ENCODE results near the gene ATOH8.

ATOH8 gene

DNA sequence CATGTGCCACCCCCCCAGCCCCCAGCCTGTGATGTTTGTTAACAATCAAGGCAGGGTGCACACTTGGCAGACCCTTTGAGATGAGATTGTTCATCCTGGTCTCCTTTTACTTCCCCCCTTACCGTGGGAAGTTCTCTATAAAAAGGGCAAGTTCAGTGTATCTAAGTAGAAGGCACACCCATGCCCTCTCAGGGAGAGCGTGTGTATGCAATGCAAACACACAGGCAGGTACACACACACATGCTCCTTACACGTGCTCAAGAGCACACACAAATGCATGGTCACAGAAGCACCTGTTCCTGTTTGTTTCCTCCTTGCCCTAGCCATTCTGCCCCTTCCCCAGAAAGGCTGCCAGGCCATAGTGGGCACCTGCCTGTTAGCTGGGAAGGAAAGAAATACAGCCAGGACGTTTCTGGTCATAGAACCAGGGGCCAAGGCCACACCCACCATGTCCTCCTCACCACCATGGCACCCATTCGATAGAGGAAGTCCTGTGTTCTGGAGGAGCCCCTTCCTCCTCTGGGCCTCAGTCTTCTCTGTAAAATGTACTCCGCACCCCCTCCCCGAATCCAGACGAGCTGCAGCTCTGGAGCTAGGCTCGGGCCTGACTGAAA, 3.1 kb downstream of the ATOH8 start:
- no peak for DNase-seq

DNA sequence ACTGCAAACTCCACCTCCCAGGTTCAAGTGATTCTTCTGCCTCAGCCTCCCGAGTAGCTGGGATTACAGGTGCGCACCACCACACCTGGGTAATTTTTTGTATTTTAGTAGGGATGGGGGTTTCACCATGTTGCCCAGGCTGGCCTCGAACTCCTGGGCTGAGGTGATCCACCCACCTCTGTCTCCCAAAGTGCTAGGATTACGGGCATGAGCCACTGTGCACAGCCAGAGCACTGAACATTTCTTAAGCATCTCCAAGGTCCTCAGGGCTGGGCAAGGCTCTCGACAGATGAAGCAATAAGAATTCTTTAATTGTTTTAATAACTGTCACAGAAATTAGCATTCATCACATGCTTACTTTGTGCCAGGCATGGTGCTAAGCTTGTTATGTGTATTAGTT, 4.1 kb downstream of the ATOH8 start:
- DNase-seq: no peak

DNA sequence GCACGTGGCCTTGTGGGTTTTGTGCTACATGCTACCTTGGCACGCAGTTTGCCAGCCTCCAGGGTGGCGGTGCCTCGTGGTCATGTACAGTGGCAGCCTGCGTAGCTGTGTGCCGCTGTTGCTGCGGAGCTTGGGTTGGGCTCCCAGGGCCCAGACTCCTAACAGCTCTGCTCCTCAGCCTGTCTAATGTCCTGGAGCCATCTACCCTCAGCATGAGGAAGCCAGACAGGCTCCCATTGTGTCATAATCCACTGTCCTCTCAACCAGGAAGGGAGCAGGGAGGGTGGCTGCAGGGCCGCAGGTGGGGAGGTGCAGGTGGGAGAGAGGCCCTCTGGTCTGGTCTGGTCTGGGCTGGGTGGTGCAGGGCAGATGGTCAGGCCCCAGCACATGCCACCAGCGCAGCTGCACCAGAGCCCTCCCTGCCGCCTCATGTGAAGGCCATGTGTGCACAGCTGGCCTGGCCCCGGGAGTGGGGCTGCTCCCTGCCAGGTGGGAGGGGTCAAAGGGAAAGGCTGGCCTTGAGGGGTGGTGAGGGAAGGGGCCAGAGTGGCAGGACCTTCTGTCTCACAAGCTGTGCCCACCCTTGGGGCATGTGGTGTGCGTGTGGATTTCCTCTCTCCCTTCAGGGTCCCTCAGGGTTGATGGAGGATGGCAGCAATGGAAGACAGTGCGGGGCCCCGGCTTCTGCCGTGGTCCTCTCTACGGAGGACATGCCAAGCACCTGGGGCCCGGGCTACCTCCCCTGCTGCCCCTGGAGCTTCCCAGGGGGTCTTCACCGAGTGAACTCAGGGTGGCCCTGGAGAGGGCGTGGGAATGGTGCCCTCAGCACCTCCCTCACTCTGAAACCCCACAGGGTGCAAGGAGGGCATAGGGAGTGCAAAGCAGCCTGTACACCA, 4.8 kb downstream of the ATOH8 start:
- DNase-seq: peak; percentile 37

DNA sequence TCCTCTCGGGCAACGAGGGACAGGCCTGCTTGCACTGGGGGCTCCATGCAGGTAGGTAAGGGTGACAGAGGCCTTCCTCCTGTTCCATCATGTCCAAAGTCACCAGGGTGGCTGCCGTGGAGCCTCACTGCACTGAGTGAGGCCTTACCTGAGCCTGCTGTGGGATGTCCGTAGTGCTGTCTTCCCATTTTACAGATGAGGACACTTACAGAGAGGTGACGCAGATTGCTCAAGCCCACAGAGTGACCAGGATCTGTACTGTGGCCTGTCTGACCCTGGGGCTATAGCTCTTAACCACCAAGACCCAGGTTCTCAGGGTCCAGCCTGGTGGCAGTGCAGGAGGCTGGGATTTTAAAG, 5.4 kb downstream of the ATOH8 start:
- DNase-seq: no peak

DNA sequence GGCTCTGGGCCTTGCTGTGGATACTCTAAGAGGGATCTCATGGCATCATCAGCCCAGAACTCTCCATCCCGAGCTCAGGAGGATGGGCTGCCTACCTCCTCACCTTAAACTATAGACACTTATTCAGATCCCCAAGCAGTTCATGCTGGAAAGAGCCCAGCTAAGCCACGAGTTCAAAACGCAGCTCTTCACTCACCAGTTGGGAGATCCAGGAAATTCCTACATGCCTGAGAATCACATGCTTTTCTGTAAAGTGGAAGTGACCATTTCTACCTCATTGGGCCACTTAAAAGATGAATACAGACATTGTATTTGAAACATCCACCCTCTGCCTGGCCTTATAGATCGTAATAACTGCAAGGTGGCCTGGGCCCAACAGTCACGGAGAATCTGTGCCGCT, 6.6 kb downstream of the ATOH8 start:
- DNase-seq: no peak

DNA sequence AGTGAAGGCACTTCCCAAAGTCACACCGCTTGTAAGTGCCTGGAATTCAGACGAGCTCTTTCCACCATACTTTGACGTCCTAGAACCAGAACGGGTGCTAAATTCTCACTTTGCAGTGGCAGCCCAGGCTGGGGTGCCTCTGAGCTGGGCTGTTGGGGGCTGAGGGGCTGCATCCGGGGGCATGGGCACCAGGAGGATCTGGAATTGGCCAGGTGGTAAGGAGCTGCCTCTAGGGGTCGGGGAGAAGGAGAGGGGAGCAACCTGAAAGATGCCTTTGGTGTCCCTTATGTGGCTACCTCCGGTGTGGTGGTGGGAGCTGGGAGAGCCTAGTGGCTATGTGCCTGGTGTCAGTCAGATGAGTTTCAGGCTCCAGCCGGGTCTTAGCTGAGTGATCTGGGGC, 7.1 kb downstream of the ATOH8 start:
- no peak for DNase-seq

DNA sequence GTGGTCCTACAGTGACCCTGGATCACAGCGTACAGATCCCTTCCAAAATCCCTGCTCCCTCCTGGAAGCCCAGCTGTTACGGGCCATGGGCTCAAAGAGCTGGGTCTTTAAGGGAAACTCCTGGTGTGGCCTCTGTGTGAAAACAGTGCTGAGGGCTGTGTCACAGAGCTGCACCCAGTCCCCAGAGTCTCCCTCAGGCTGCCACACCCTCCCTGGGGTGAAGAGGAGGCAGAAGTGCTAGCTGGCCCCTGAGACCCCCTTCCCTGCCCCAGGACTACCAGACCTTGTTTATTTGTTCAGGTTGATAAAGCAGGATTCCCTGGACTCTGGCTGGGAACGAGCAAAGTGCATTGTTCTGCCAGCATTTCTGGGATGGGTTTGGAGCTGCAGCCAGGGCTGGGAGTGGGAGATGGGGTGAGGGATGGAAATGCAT, 7.7 kb downstream of the ATOH8 start:
- no peak for DNase-seq

DNA sequence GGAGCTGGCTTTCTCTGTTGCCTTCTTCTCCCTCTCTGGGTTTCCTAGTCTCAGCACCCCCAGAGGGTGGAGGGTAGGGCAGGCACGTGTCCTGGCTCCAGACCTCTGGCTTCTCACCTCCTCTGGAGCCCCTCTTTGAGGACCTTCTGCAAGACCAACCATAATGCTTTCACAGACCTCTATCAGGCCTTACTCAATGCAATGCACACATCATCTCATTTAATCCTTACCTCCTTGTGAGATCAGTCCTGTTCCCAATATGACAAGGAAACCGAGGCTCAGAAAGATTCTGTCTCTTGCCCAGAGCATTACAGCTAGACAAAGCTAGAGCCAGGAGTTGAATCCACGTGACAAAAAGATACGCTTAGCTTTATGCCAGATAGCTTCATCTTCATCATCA, 8.2 kb downstream of the ATOH8 start:
- DNase-seq: no peak

DNA sequence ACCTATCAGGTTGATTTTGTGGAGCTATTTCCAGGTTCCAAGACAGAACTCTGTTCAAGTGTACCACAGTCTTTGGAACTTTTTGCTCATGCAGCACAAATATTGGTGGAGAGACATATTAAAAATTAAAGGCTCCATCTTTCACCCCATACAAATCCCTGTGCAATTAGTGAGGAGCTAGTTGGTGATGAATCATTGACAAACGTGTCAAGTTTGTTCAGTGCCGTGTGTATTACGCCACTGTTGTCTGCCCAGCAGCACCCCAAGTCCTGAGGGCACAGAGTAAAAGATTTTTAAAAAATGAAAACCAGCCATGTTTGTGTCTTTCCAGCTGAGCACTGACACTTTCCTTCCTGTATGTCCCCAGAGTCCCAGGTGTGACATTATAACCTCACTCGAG, 9.3 kb downstream of the ATOH8 start:
- no peak for DNase-seq

DNA sequence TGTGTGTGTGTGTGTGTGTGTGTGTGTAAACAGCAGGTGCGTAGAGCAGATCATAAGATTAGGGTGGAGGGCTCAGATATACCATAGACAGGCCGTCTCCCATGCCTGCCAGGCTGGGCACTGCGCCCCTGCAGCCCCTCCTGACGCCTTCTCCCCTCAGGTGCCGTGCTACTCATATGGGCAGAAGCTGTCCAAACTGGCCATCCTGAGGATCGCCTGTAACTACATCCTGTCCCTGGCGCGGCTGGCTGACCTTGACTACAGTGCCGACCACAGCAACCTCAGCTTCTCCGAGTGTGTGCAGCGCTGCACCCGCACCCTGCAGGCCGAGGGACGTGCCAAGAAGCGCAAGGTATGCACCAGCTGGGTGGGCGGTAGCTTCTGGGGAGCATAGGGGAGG, 10.0 kb downstream of the ATOH8 start:
- DNase-seq: no peak

DNA sequence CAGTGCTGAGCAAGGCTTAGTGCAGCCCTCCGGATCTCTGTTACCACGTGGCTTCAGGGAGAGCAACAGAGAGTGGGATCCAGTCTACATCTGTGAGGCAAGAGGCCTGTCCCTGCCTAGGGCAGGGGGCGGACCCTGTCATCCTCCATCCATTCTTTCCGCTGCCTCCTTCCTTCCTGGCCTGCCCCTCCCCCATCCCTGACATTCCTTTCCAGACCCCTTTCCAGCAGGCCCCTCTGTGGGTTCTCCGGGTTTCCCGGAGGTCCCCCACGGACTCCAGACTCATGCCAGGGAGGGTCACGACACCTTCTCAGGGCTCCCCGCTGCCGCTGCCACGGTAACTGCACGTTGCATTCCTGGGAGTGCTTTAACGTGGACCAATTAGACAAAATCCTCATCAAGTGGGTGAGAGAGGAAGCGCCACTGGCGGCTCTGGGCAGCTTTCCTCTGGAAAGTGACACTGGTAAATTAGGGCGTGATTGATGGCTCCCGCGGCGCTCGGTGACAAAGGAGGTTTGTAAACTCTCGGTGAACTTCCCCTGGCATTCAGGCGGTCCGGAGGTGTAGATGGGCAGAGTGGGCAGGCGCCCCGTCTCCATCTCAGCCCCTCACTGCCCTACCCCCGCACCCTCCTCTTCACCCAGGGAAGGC, 11.4 kb downstream of the ATOH8 start:
- no peak for DNase-seq

DNA sequence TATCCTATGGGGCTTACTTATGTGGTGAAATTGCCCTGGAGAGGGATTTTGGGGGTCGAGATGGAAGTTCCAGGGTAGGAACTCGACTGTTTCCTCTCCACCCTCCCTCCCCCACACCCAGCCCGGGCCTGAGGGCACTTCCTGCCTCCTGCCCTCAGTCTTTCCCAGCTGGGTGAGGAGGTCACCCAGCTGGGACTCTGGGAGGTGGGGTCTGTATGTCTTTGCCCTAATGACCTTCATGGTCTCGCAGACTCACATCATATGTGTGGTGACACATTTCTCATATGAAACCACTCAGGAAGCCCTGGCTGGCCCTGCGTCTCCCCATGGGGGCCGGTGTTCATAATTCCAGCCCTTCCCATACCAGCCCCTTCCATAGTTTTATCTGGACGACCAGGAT, 12.4 kb downstream of the ATOH8 start:
- no peak for DNase-seq

DNA sequence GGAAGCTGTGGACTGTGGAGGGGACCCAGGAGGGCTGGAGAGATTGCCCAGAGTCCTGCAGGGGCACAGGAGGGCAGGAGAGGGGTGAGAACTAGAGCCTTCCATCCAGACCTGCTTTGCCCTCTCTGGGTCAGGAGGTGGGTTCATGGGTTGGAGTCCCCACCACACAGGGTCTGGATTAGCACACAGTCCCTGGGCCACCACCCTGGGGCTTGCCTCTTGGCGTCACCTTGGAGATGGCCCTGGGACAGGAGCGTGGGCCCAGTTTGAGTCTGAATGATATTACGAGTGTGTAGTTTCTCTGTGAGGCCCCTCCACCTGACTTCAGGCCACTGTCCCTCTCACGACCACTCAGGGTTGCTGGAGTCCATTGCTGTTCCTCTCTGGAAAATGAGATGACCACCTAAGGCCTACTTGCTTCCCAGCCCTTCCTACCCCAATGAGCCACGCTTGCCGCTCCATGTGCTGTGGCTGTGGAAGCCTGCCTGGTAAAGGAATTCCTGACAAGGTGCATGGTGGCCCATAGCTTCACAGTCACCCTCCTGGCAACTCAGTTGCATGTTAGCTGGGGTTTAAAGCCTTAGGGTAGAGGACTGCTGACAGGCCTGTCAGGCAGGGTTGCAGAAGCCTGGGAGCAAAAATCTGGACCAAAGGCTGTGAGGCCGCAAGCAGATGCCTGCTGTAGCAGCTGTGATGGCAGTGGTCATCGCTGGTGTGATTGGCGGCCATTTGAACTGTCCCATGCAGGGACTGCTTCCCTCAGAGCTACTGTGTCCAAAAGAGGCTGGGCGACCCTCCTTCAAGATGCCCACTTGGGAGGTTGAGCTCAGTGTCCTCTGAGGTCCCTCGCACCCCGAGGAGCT, 14.2 kb downstream of the ATOH8 start:
- DNase-seq: no peak

DNA sequence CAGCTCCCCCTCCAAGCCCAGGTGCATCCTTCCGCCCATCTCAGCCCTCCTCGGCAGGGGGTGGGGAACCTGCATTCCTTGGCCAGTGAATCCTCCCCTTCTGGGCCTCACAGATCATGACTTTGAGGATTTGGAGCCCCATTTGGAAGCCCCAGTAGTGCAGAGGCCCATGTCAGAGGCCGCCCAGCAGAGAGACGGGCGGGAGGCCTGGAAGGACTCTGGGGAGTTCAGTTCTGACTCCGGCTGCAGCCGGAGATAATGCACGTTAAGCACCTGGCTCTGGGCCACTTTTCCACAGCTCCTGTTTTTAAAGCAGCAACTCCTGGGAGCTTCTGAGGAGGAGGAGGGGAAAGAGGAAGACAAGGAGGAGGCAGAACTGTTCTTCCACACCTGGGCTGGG, 14.9 kb downstream of the ATOH8 start:
- DNase-seq: peak; percentile 40

DNA sequence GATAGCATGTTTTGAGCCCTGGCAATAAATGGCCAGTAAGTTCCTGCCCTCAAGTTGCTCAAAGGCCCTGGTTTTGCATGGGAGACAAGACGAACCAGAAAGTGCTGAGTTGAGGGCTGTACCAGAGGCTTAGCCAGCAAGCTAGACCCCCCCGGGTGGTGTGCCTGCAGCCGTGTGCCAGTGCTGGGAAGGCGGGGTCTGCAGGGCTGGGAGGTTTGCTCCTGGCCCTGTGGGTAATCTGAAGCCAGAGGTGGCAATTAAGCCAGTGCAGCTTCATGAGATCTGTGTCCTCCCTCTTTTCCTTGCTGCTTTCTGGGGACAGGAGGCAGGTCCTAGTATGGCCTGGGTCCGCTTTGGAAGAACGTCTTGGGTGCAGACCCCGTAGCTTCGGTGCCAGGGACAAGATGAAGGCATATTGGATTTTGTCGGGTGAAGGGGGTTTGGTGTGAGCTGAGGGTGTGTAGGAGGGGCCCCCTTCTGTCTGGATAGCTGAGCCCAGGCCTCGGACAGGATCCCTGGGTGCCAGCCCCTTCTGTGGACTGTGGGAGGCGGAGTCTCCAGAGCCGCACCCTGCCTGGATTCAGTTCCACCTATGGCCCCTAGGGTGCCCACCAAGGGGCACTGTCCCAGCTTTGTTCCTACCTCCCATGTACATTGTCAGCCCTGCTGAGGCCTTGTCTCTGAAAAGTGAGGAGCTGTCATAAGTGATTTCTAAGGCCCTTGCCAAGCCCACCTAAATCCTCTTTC, 15.6 kb downstream of the ATOH8 start:
- peak; percentile 58 for DNase-seq

DNA sequence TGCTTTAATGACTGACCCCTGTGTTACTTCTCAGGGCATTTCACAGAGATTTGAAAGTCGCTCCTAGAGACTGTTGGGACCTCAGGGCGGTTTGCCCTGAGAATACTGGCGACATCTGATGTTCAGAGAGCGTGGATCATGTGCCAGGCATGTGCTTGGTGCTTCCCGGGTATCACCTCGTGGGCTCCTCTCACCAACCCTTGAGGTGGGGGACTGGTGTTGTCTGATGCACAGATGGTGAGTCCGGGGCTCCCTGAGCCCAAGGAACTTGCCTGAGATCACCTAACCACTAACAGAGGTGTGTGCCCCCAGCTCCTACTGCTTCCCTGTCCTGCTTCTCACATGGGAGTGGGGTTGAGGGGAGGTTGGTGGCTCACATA, 16.2 kb downstream of the ATOH8 start:
- DNase-seq: peak; percentile 48

DNA sequence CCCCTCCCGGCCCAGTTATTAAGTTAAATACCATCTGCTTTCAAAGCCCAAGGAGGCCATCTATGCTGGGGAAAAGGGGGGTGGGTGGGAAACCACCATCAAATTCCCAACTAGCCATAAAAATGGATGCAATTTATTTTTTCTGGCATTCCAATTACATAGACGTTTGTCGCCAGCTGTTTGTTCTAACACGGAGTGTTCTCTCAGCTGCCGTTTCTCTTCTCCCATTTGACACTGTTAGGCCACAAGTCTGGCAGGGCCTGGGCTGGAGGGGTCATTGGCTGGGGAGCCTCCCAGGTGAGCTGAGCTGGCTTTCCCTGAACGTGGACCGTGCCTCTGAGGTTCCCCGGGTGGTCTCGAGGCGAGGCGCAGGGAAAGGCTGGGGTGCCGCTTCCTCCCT, 16.6 kb downstream of the ATOH8 start:
- DNase-seq: peak; percentile 43

DNA sequence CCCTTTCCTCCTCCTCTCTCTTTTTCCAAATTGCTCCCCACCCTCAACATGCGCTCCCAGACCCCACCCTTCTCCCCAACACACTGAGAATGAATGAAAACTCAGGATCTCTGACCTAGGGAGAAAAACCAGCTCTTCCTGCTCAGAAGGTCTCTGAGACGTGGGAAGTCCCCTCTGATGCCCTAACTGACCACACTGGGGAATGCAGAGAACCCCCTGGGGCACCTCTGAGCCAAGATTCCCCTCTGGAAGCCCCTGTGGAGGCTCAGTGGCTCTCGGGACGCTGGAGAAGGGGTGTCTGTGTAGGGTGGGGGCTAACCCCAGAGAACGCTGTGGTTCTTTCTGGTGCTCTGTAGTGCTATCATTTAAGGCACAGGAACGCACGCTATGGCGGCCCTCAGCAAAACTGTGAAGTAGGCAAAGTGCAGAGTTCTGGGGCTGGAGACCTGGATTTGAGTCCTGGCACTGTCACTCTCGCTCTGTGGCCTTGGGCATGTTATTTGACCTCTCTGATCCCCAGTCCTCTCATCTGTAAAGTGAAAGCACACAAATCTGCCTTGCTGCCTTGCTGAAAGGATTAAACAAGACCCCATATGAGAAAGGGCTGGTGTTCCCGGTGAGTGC, 17.1 kb downstream of the ATOH8 start:
- no peak for DNase-seq

DNA sequence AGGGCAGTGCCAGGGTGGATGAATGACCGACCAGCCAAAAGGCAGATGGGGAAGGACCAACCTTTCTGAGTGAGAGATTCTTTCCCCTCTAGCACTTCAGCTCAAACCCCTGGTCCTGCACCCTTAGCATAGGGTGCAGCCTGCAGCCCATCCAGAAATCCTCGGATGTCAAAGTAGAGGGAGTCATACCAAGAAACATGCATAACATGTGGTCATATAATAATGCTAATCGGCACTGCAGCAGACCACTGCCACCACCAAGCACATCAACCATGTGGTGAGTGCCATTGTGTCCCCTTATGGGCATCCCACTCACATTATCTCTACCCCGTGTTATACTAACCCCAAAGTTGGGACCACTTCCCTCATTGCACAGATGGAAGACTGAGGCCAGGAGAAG, 17.7 kb downstream of the ATOH8 start:
- DNase-seq: no peak

DNA sequence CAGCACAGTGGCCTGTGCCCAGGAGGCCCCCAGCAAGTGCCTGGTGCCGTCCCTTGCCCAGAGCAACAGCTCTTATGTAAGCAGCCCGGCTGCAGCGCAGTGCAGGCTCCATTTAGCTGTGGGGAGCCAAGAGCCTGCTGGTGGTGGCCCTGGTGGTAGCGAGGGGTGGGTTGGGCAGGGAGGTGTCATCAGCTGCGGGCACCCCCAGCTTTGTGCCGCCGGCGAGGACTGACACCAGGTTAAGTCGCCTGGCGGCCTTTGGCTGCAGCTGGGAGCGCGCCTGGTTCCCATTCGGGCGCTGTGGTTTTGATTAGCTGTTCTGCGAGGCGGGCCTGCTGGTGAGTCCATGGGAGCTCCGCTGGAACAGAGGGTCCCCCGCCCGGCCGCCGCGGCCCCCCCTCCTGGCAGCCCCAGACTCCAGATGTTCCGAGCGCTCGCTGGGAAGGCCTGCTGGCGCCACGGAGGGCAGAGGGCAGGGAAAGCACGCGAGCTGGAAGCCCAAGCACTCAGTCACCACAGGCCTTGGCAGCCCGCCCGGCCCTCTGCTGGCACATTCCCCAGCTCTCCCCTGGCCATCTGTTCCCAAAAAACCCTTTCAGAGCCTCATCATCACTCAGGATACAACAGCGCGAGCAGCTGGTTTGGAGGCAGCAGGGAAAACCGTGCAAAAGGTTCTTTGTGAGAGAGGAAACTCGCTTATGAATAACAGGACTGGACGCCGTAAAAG, 18.4 kb downstream of the ATOH8 start:
- peak; percentile 99 for DNase-seq

DNA sequence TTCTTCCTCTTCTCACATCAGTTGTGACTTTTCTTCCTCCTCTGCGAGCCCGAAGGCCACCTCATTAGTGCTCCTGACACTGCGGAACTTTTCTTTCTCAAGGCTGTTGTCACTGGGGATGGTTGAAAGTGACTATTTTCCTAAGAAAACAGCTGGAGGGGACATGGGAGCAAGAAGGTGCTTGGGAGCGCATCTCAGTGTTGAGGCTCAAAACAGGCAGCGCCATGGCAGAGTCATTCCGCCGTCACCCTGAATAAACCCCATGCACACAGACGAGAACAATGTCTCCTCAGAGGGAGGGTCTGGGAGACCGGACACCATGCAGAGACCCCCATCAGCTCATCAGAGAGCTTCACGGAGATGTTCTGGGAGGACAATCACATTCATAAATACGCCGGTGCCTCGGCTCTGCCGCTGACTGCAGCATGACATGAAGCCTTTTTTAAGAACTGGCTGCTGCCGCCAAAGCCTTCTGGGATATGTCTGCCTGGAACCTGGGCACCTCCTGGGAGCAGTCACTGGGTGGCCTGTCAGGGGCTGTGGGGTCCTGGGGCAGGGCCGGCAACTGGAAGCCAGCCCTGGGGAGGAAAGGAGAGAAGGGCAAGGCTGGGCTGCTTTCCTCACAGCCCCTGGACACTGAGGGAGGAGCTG, 19.2 kb downstream of the ATOH8 start:
- DNase-seq: peak; percentile 28

Measured in NCI-H1694 treated with DMSO at 0.1 percent for 48 hours (cell line).